CD4-positive, alpha-beta T cell treated with Interleukin-6 for 4 hours (primary cell): Measurements from ENCODE around the gene EPB41L1.

ENCODE experiments used
- DNase-seq: peaks from one replicate; pipeline ENCODE4 v3.0.0-alpha.2; 2020; ENCODE audit warnings: mixed read lengths

Gene EPB41L1

DNA sequence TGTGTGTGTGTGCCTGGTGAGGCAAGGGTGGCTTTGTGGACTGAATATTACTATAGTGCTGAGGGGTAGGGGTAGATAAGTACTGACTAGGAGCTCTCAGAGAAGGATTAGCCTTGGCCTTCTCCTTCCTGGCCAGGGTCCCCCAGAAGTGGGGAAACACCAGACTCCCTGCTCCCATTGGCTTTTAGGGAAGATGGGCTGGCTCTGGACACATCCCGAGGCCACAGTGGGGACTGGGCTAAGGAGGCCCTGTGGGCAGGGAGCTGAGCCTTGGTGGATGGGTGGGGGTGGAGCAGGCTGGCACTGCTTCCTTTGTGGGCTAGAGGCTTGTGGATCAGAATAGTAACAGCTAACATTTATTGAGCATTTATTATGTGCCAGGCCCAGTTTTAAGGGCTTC, 3.1 kb downstream of the EPB41L1 start:
- no peak for DNase-seq

DNA sequence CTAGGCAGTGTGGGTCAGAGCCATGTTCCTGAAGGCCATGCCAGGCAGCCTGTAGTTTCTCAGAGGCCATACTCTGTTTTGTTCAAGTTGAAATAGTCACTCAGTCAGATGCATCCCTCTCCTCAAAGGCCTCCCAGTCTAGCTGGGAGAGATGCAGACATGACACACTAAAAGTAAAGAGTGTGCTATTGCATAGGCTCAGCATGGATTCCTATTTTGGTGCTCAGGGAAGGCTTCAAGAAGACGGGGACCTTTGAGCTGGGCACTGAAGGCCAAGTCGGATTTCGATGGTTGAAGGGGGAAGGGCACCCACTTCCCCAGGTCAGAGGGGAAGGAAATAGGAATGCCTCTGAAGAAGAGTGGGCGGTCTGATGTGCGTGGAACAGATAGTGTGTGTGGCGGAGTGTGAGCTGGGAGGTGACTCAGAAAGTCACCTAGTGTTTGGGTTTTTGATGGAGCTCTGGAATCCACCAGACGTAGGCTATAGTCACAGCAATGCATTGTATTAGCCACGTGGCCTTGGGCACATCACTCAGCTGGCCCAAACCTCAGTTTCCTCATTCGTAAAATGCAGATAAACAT, 3.7 kb downstream of the EPB41L1 start:
- DNase-seq, result no peak

DNA sequence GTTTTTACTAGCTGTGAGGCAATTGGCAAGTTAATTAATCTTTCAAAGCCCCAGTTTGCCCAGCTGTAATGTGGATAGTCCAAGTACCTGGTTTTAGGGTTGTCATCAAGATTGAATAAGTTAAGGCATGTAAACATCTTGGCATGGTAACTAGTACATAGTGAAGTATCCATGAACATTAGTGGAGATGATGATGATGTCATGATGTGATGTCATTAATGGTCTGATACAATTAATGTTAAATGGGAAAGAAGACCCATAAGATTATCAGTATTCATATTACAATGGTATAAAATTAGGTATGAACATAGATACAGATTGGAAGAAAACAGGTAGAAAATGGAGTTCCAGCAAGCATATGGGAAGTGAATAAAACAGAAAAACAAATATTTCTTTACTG, 5.3 kb downstream of the EPB41L1 start:
- DNase-seq, result no peak

DNA sequence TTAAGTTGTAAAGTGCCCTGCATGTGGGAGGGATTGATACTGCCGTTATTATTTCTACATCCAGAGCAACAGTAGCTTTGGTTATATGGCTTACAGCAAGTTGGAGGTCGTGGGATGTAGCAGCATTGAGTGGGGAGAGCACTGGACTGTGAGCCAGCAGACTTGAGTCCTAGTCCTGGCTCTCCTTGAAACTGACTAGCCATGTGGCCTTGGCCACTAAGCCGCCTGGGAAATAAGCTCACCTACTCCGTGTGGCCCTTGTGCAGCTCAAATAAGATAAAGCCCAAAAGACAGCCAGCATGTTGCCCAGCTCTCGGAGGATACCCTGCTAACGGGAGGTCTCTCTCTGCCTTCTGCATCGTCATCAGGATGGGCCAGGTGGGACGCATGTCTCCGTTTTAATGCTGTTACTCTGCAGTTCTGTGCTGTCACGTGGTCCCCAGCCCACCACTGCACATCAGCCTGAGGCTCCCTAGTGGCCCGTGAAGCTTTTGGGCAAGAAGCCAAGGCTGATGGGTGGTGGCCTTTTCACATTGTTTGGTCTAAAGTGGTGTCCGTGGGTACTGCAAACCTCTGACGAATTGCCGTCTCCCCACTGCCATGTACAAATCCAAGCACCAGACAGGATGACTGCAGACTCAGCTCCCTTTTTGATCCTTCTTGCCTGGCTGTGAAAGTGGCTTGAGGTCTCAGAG, 7.9 kb downstream of the EPB41L1 start:
- DNase-seq, result no peak

DNA sequence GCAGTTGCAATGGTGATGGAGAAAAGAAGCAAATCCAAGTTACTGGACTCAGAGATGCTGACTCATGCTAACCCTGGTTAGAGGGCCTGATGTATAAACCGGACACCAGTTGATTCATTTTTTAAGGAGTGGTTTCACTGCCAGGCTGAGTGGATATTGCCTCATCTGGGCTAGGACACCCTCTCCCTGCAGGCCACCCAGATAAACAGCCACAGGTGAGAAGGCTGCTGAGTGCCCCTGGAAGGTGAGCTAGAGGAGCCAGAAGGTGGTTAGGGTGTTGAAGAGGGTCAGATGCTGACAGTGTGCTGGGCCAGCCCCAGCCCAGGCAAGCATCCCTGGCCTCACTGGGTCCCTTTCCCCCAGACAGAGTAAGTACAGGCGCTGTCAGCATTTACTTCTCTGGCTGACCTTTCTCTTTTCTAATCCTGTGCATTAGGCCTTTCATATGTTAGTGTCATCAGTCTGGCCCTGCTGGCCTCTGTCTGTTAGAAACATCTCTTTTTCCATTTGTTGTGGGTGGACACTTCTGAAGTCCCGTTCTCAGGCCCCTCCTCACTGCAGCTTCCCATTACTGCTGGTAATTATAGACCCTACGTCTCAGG, 13.5 kb downstream of the EPB41L1 start:
- no peak for DNase-seq

DNA sequence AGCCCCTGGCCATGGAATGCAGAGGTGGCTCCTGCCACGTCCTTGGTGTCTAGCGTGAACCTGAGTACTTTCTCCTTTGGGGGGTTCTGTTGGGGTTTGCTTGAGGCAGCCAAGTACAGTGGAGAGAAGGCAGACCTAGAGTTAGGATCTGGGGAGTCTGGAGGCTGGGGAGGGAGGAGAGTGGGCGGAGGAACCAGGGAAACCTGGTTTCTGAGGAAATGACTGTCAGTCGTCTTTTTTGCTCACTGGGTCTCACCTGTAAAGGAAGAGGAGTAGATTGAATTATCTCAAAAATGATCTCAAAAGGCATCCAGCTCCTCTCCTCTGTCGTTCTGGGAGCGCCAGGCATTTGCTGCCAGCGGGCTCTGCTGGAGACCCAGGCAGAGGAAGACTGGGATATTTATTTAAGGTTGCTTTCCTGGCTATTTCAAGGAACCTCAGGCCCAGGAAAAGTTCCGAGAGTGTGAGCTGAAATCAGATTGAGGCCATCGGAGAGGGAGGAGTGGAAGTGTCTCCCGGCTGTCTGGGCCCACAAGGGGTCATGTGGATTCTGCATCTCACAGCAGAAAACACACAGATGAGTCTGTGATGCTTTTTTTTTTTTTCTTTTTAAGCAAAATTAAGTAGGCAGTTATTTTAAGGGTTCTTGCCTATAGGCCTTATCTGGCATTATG, 16.1 kb downstream of the EPB41L1 start:
- DNase-seq, result no peak

DNA sequence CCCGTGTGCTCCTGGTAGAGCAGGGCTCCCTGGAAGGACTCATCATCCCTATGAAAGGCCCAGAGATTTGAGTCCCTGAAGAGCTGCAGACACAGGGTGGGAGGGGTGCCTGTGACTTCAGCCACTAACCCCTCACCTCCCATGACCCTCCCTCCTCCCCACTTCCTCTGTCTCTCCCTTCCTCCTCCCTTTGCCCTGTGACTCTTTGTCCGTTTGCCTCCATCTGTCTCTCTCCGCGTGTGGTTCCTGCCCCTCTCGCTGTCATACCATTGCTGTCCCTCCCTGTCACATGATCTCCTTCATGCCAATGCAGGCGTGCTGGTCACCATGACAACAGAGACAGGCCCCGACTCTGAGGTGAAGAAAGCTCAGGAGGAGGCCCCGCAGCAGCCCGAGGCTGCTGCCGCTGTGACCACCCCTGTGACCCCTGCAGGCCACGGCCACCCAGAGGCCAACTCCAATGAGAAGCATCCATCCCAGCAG, 19.0 kb downstream of the EPB41L1 start:
- no peak for DNase-seq

DNA sequence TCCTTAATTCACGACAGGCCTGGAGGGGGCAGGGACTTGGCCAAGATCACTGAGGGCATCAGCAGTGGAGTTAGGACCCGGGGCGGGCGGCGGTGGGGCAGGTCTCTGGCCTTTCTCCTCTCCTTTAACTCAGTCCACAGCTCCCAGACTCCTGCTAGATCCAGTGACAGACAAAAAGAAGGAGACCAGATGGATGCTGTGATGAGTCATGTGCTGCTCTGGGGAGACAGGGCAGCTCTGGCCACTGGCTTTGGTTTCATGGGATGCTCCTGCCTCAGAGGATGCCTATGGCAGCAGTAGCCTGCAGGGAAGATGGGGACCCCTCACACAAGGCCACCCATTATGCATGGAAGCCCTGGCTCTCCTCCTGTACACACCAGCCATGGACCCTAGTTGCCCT, 20.5 kb downstream of the EPB41L1 start:
- no peak for DNase-seq

DNA sequence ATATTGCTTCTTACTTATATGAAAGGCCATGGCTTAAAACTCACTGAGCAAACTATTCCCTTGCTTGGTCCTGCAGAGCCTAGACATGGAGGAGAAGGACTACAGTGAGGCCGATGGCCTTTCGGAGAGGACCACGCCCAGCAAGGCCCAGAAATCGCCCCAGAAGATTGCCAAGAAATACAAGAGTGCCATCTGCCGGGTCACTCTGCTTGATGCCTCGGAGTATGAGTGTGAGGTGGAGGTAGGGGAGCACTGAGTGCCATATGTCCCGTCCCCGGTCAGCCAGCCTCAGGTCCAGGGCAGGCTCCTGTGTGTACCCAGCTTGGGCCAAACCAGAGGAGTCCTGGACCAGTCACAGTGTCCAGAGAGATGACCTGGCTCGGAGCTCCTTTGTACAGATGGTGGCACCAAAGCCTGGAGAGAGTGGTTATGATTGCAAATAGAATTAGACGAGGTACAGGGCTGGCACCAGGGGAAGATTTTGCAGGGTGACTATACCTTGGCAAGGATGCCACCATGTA, 21.0 kb downstream of the EPB41L1 start:
- no peak for DNase-seq

DNA sequence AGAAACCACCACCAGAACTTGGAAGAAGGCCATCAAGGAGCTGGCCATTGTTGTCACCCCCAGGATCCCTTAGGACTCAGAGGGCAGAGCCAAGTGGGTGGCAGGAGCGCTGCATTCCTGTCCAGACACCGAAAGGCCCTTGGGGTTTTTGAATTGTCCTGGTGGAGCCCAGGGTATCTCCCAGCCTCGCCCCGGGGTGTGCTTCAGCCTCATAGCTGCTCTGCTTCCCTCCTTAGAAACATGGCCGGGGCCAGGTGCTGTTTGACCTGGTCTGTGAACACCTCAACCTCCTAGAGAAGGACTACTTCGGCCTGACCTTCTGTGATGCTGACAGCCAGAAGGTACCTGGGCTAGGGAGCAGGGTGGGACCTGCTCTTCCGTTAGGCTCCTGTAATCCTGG, 23.2 kb downstream of the EPB41L1 start:
- DNase-seq, result no peak

DNA sequence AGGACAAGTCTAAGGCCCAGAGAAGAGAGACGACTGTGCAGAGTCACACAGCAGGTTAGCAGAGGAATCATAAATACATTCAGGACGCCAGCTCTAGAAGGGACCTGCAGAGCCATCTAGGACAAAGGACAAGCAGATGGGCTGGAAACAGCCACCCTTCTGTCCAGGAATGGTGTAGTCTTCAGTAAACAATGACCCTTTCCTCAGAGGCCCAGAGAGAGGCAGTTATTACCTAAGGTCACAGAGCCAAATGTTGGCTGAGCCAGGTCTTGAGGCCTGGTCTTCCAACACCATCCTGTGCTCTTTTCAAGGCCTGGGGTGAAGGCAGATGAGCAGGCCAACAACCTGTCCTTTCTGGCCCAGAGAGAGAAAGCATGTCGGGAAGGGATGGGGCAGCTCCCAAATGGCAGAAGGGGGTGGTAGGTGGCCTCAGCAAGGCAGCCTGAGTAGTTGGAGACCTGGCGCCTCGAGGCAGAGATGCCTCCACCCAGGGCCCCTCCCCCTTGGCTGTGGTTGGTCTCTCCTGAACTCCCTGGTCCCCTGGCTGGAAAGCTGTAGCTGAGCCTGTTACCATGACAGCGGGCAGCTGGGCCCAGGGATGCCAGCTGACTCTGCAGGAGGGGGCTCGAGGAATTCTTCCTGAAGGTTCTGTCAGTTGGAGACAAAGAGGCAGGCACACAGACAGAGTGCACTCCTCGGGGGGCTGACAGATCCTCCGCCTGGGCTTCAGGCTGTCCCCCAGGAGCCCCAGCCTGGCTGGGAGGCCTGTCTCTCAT, 24.8 kb downstream of the EPB41L1 start:
- DNase-seq, result no peak

DNA sequence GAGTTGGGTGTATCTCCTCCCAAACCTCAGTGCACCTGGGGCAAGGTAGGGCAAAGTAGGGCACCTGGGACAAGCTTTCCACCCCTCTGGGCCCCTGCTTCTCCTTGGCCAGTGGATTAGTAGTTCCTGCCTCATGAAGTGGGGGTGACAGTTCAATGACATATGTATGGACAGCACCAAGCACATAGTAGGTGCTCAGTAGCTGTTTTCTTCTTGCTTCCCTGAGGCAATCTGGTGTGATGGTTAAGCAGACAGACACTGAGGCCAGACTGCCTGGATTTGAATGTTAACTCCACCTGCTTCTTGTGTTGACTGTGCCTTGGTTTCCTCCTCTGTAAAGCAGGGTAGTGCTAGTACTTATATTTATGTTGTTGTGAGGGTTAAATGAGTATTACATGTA, 25.8 kb downstream of the EPB41L1 start:
- no peak for DNase-seq

DNA sequence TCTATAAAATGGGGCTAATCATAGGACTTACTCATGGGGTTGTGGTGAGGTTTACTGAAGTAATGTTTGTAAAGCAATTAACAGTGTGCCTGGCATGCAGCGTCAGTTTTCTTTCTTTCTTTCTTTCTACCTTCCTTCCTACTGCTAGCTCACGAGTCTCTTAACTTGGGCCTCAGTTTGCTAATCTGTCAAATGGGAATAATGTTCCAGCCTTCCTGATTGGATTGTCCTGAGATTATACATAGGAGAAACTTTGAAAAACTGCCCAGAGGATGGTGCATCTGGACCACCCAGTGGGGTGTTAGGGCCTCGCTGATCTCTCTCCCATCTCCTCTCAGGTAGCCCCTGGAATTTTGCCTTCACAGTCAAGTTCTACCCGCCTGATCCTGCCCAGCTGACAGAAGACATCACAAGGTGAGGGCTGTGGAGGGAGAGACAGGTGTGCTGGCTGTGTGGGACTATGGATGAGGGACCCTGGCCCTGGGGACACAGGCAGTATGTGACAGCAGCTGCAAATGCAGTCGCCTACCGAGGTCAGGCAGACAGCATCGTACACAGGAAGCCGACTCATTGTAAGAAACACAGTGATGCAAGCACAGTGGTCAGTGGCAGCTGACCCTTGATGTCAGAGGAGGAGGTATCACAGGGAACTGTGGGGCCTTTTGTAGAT, 27.5 kb downstream of the EPB41L1 start:
- DNase-seq, result no peak

DNA sequence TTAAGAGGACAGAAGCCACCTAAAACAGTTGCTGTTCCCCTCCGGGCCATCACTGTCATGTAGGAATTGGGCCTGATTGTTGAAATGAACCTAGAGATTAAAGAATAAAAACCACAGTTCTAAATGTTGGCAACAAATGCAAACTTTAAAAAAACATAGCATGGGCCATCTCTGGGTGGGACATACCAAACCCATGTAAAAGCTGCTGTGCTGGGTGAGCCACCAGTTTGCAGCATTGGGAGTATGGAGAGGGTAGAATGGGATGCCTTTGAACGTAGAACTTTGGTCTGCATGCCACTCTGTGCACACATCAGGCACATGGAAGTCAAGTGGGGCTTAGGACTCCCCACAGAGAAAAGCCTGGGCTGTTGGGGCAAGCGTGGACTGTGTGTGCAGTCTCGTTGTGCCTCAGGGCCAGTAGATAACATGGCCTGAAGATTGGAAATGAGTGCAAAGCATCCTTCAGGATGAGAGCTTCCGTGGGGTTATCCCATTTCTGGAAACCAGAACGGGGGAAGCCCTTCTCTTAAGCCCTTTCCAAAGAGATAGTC, 28.1 kb downstream of the EPB41L1 start:
- no peak for DNase-seq

DNA sequence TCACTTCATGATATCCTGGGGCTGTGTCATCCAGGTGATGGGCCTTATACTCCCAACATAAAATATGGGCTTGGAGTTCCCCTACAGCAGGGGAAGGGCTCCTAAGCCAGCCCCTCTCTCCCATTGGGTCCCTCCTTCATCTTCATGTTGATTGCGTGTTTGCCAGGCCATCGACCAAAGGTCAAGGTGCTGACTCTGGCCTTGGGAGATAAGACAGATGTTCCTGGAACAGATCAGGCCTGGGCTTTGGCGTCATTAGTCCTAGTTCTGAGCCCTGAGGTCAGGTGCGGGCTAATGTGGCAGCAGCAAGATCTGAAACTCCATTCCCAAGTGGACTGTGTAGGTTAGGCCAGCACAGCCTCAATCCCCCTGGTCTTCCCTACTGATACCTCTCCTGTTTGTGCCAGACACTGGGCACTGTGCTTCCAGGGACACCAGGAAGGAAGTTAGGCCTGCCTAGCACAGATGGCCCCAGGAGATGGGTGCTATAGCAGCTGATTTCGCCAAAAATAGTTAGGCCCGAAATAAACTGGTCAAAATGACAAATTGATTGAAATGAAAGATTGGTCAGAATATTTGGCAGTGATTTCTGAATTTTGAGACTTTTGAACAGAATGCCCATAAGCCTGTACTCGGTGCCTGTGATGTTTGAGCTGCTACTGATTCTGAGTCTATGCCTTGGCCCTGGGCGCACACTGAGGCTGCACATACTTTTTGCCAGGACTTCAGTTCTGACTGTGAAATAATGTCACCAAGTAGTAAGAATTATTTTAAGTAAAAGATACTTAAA, 28.8 kb downstream of the EPB41L1 start:
- no peak for DNase-seq

DNA sequence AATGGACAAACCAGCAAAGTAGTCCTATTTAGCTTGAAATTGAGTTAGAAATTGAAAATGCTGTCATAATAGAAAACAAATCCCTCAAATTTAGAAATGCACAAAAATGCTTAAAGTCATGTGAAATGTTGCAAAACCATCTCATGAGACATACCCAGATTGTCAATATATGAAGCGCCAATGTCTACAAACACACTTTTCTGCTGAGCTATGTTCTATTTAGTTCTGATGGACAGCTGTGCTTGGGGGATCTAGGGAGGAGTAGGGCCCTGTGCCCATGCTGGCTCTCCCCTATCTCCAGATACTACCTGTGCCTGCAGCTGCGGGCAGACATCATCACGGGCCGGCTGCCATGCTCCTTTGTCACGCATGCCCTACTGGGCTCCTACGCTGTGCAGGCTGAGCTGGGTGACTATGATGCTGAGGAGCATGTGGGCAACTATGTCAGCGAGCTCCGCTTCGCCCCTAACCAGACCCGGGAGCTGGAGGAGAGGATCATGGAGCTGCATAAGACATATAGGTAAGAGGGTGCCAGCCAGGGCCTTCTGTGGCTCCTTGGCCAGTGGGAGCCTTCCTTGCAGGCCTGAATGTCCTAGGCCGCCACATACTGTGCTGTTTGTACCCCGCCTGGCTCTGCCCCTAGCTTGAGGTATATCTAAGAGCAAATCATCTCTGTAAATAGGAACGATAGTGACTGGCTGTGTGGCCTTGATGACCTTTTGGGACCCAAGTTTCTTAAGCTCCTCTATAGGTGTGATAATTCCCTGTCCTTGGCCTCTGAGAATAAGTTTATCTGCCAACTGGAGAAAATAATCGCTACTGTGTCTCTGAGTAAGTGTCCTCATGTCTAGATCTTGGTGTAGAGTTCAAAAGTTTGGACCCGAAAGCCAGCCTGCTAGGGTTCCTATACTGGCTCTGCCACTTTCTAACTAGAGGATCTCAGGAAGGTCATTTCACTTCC, 30.6 kb downstream of the EPB41L1 start:
- DNase-seq, result no peak

DNA sequence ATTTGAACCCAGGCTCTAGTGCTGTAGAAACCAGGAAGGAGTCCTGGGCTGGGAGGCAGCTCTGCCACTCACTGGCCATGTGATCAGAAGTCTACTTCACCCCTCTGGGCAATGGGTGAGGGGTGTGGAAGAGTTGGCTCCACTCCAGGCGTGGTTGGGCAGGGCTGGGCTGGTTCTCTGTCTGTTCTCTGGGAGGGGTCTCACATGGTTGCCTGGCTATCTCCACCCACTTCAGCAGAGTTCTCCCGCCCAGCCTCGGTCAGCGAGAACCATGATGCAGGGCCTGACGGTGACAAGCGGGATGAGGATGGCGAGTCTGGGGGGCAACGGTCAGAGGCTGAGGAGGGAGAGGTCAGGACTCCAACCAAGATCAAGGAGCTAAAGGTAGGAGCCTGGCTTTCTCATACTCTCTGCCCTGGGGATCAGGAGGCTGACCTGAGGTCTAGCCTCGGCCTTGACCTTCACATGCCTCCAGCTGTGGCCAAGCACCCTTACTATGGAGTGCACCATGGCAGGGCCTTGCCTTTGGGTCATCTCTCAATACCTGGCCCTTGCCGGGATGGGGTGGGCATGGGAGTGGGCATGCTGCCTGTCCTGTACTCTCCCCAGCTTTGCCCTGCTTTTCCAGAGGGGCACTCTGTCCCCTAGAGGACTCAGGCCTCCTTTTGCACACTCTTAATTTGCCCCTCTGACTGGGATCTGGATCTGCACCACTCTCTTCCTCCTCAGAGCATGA, 39.6 kb downstream of the EPB41L1 start:
- DNase-seq, result no peak

DNA sequence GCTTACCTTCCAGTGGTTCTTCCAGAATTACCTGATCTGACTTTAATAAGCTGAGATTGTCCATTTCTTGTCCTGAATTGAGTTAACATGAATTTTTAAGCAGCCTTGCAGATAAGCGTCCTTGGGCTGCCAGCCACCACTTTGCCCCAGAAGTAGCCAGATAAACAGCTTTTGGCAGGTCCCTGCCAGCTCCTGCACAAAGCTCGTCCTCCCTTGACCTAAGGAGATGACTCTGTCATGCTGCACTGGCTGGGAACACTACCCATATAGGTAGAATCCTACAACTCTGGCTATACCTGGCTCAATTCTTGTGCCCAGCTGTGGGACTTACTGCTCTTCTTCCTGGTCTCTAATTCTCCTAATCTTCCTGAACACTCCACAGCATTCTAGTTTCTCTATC, 42.1 kb downstream of the EPB41L1 start:
- DNase-seq, result no peak

DNA sequence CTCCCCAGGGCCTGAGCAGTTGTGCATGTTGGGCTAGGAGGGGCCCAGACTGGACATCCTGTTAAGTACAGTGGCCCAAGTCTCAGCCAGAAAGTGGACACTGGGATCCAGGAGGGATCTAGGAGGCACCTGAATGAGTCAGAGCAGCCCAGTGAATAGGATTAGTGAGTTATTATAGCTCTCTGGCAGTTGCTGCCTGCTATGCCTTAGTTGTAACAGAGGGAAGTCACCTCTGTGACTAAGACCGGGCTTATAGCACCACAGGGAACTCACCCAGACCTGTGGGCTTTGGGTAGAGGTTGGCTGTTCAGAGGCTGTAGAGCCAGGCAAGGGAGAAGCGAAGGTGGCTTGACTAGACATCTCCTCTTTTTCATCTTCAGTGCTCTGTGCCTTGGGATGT, 42.7 kb downstream of the EPB41L1 start:
- no peak for DNase-seq
